HG02970 (cell line): ENCODE measurements around the gene CREG1.

Experiments used
- ATAC-seq: cut with Tn5 transposase; IDR thresholded peaks from one replicate; pipeline ENCODE4 v1.9.1; 2021; ENCODE audit warnings: mild to moderate bottlenecking, moderate library complexity, moderate number of reproducible peaks; ENCODE audit not compliant: unreplicated experiment, low FRiP score

CREG1 gene

DNA sequence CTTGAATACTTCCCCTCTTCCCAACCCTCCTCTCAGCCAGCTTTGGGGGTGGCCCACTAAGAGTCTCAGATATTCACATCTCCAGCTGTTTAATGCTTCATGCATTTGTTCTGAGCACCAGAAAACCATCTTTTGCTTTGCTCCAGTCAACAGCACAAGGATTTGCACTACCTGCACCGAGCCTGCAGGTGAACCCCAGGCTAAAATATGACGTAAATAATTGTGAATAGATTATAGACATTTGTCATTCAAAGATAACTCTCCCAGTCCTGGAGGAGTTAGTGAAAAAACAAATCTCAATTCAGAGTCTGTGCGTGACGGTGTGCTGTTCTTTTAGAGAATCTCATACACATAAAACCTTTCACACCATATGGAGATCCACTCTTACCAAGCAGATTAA lies 42.7 kb downstream of the CREG1 start:
- no peak for ATAC-seq

DNA sequence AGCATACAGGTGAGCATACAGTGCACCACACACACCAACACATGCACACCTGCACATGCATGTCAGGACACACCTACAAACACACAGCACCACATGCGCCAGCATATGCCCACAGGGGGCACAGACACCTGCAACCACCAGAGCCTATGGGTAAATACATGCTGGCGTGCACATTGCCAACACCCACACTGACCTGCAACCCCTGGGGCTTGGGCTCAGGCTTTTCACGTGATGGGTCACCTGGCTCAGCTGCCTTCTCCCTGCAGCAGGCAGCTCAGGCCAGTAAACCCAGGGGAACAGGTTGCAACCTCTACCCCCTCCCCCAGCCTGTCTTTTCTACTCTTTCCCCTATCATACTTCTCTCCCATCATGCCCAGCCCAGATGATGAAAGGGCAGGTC lies 43.3 kb downstream of the CREG1 start:
- ATAC-seq: no peak

DNA sequence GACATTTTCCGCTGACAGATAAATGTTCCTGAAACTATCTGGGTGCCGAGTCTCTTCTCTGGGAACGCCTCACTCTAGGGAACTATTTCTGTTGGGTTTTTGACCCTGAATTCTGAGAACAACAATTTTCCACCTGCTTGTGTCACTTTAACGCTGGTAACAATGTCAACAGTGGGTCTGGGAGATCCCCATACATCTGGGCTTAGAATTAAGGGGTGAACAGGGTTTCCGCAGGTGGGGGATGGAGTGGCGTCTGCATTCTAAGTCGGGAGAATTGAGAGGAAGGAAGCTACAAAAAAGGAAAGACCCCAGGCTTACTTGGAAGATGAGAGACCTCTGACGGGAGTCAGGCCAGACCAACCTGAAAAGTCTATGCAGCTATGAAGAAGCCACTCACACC lies 44.0 kb downstream of the CREG1 start:
- no peak for ATAC-seq

DNA sequence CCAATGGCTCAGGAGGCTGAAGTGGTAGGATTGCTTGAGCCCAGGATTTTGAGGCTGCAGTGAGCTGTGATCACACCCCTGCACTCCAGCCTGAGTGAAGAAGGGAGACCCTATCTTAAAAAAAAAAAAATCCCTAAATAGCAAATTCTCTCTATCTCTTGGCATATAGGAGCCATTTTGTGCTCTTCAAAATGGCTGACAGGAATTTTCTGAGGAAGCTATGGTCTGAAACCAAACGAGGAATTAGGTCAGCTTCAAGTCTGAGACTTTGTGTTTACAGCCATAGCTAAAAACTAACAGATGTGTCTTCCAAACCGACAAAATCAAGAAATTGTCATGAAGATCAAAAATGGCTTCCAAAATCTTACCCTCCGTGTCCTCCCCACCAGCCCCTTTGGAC lies 45.8 kb downstream of the CREG1 start:
- no peak for ATAC-seq

DNA sequence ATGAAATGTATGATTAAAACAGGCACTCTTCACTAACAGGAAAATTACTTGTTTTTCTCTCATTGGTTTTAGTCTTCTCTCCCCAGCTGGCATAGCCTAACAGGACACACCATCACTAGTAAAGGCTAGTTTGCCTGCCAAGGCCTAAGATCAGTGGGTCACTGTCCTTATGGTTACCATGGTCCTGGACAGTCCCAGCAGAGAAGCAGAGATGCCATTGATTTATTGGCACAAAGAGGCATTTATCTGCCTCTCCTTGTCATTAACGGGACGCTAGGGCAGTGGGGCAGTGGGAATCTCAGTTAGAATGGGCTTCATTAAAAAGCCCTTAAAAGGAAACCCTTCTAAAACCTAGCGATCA lies 49.1 kb downstream of the CREG1 start:
- ATAC-seq: no peak

DNA sequence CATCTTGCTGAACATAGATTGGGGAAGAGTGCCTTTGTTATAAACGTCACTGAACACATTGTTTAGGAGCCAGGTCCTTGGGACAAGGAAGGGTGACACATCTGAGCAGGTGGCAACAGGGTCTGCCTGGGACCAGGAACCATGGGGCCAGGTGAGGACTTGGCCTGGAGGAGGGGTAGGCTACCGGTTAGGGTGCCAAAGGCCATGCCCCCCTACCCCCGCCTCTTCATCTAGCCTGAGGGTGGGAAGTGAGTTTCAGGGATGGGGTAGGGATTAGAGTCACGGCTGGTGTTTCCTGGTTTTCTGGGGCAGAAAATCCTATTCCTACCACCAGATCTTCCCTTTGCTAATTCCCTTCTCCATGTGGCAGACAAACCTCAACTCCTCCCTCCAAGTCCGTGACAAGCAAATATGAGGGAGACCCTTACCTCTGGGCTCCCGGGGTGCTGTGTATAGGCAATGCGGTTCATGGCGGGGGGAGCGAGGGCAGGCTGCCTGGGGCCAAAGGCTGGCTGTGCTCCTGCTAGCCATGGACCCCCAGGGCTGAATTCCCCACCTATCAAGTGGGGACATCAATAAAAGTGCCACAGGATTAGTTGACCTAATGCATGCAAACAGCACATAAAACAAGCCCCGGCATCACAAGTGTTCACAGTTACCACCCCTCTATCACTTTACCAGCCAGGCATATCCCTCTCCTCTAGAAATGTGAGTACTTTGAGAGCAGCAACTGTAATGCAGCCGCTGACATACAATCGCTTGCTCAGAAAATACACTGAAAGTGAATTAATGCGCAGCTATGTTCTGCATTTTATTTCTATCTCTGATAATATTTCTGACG lies 49.7 kb downstream of the CREG1 start:
- no peak for ATAC-seq

DNA sequence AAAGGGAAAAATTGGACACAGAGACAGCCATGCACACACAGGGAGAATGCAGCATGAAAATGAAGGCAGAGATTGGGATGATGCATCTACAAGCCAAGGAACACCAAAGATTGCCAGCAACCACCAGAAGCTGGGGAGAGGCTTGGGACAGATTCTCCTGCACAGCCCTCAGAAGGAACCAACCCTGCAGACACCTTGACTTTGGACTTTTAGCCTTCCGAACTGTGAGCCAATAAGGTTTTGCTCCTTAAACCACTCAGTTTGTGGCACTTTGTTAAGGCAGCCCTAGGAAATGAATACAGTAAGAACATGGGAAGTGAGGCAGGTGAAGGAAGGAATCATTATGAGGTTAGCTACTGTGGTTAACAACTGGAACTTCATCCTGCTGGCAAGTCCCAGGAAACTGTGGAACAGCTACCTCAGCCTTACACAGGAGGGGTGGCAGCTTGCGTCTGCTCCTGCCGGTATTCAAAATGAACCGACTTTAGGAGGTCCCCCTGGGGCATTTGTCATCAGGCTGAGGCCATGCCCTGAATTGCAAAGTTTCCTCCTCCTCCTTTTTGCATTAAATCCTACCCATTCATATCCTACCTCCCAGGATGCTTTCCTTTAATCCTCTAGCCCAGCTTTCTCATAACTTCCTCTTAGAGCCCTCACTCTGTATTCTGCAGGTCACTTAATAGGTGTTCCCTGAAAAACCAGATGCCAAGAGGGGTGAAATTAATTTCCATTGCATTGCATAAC lies 50.7 kb downstream of the CREG1 start:
- ATAC-seq: no peak

DNA sequence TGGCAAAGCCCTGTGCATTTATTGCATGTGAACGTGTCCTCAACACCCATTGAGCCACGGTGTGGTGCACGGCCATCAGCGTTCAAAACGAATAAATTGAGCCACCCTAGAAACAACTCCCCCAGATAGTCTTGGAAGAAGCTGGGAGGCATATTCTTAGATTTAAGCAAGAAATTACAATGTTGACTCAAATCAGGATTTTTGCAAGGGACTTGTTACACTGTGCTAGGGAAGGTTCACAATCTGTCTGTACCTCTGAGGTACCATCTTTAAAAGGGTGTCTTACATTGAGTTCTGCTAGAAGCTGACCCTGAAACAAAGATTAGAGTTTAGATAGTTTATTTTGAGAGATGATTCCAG lies 51.4 kb downstream of the CREG1 start:
- ATAC-seq: no peak

DNA sequence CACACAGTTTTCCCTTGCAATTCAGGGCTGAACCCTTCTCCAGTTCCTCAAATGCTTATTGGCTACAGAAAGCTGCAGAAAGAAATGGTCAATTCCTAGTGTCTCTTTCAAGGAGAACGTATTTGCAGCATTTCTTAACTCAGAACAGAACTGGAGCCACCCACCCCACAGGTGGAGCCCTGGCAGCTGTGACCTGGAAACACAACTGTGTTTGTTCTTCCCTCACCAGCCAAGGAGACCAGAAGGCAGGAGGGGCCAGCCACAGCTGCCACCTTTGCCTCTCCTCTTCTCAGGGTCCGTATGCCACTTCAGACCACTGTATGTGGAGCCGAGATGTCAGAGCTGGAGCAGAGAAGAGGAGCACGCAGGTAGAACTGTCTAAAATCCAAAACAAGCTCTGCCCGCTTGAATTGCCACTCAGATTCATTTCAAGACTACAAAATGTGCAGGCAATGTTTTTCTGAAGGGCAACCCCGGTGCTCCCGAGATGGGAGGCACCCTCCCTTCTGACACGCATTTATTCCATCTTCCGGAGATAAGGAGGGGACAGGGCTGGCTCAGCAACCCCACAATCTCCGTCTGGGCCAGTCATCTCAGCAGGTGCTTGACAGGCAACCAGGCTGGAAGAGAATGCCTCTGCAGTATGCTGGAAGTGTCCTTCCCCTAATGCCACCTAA lies 51.9 kb downstream of the CREG1 start:
- ATAC-seq: no peak

DNA sequence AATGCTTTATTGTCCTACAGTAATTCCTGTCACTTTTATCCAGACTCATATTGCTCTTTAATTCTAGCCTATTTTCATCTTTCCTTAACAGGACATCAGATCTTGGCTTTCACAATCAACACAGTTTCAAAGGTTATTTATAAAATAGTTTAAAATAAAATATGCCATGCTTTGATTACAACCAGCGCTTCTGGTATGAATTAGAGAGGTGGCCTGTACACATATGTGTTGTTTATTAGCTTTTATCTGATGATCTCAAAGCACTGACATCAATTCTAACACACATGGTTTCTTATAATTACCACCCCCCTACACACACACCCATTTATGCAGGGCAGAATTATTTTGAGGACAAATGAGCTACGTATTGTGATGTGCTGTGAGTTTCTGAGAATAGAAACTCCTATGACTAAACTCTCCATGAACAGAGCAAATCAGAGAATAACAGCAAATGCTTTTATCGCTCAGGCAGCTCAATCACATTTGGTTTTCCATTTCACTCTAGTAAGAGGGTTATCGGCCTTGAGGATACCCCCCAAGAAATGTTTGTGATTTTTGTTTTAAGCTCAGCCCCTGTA lies 53.2 kb downstream of the CREG1 start:
- no peak for ATAC-seq

DNA sequence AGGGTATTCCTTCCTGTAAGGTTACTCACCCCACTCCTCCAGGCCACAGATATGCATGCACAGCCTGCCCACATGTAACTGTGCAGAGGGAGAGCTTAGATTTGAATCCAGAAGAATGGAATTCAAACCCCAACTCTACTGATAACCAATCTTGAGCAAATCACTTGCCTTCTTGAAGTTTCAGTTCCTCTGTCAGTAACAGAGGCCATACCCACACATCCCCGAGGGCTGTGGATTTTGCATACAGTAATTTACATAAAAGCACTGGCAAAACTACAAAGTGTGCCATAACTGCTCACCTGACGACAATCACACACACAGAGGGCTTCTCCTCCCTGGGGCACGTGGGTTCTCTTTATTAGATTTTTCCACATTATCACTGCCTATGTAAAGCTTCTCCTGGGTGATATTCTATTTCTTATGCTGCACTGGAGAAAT lies 53.9 kb downstream of the CREG1 start:
- ATAC-seq: peak; percentile 60

DNA sequence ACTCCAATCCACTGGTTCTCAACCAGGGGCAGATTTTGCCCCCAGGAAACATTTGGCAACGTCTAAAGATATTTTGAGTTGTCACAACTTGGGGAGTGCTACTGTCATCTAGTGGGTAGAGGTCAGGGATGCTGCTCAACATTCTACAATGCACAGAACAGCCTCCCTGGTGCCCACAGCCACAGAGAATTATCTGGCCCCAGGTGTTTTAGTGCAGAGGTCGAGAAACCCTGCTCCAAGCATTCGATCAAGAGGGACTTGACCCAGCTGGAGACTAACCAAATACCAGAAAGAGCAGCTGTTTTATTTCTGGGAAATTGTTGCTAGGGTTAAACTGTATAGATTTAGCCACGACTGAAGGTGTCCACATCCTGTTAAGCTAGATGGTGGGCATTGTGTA lies 54.5 kb downstream of the CREG1 start:
- no peak for ATAC-seq

DNA sequence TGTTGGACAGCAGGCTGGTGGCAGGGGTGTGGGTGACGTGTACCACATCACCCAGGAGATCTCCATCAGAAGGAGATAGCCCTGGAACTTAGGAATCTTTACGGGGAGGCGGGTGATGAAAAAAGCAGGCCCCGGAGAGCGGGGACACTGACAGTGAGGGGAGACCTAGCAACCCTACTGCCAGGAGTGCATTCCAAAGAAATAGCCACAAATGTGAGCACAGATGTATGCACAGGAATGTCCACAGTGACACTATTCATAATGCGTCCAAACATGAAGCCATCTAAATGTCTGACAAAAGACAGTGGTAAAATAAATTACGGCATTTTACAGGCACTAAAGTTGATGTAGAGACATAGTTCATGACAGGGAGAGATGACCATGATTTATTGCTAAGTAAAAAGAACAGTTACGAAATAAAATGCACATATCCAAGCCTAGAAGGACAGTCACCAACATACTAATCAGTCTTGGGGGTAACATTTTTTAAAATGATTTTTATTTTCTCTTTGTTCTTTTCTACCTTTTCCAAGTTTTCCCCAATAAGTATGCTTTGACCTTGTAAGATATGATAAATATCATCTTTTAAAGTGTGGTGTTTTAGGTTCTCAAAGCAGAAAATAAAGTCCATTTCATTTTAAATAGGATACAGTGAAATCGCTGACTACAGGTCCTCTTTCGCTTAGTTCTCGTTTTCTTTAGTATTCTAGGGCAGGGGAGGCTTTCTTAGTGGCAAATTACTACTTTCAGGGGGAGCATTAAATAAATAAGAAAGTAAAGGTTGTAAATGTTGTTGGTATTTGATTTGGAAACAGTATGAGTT lies 56.6 kb downstream of the CREG1 start:
- ATAC-seq: no peak

DNA sequence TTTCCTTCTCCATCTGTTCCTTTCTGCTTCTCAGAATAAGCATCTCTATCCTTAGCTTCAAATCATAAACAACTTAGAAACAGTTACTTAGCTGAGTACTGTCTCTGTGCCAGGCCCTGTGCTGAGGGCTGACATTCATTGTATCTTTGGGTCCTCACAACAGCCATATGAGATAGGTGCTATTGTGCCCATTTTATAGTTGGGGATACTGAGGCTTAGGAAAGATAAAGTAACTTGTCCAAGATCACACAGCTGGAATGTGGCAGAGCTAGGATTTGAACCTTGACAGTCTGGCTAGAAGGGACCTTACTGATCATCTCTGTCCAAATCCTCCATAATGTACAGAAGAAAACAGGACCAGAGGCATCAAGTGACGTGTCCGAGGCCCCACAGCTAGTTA lies 60.2 kb downstream of the CREG1 start:
- no peak for ATAC-seq

DNA sequence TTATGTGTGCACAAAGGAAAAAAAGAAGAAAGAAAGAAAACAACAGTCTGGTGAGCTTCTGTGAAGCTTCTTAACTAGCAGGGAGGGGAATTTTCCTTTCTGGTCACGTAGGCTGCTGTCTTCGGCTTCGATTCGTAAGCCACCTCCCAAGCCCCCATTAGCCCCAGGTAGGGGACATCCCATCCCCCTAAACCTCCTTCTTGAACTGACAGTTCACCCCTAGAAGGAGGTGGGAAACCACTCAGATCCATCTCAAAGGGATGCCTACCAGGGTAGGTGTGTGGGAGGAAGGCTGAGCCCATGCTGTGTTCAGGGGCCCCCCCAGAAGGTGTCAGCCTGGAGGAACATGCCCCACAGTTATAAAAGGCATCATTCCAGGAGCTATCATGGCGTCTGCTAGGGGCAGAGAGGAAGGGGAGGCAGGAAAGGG lies 61.1 kb downstream of the CREG1 start:
- no peak for ATAC-seq

DNA sequence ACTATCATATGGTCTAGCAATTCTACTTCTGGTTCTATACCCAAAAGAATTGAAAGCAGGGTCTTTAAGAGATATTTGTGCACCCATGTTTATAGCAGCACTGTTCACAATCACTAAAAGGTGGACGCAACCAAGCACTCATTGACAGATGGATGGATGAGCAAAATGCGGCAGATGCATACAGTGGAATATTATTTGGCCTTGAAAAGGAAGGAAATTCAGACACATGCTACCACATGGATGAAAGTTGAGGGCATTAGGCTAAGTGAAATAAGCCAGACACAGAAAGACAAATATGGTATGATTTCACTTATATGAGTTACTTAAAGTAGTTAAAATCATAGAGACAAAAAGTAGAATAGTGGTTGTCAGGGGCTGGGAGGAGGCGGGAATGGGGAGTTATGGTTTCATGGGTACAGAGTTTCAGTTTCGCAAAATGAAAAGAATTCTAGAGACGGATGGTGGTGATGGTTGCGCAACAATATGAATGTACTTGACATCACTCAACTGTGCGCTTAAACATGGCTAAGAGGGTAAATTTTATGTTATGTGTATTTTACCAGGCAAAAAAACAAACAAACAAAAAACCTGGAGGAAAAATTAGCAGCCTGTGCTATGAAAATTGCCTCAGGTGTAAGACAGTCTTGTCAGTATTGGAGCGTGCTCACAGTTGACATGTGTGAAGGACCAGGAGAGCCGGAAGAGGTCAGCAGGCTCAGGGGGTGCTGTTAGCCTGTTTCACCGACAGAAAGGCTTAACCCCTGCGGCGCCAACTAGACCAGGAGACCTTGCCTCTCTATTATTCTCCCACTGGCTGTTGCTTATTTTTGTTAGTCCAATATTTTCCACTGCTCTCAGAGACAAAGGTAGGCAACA lies 61.7 kb downstream of the CREG1 start:
- ATAC-seq: no peak
